Naive thymus-derived CD4-positive, alpha-beta T cell (primary cell): ENCODE measurements around the gene ARHGAP25. TPM values are rescaled to one million over a fixed set of nuclear protein-coding genes. Genes with fewer than 3 reads are reported as not detected.

Source experiments
- ATAC-seq: fragments of 150-1000 bp; cut with Tn5 transposase; 2 replicates; pipeline ENCODE4 v1.10.0; 2021; ENCODE audit warnings: mild to moderate bottlenecking, moderate library complexity
- CTCF ChIA-PET: fragments of 350-600 bp; sonication (Branson Sonifier 250); formaldehyde crosslinking; loops from one replicate; lab custom pipeline; 2021; ENCODE audit warnings: antibody characterized with exemption; lab: Charles Lee
- POLR2A ChIA-PET: fragments of 350-600 bp; sonication (Branson Sonifier 250); formaldehyde crosslinking; loops from one replicate; lab custom pipeline; 2021; ENCODE audit warnings: antibody characterized with exemption, inconsistent platforms; lab: Charles Lee
- DNase-seq, 9 donors: peaks; one replicate each; pipeline versions ENCODE4 v3.0.0 to v3.0.0-alpha.2; 2020 to 2022; ENCODE audit warnings: mixed read lengths in 1 of 9
- H3K27ac ChIP-seq: one replicate; pipeline ENCODE4 v1.7.0; 2013; ENCODE audit warnings: mild to moderate bottlenecking, low read depth, low read length, moderate library complexity
- H3K27me3 ChIP-seq, 2 donors: one replicate each; pipeline ENCODE4 v1.7.0; 2013; ENCODE audit warnings: low read length in 2 of 2, mild to moderate bottlenecking in 2 of 2, moderate library complexity in 2 of 2; ENCODE audit not compliant: control insufficient read depth in 2 of 2, insufficient read depth in 2 of 2
- H3K36me3 ChIP-seq, 3 experiments: 1 replicate in 2 of 3; 2 replicates in 1 of 3; pipeline ENCODE4 v1.7.0; 2013; ENCODE audit warnings: low read length in 3 of 3, mild to moderate bottlenecking in 3 of 3, moderate library complexity in 1 of 3; ENCODE audit not compliant: insufficient read depth in 3 of 3, control insufficient read depth in 2 of 3
- H3K4me1 ChIP-seq, 2 donors: one replicate each; pipeline ENCODE4 v1.7.0; 2013; ENCODE audit warnings: low read length in 2 of 2, mild to moderate bottlenecking in 2 of 2, moderate library complexity in 1 of 2; ENCODE audit not compliant: control insufficient read depth in 2 of 2, insufficient read depth in 2 of 2
- H3K4me3 ChIP-seq: 2 replicates; pipeline ENCODE4 v1.7.0; 2013; ENCODE audit warnings: mild to moderate bottlenecking, low read length
- H3K9me3 ChIP-seq, 3 experiments: 1 replicate in 2 of 3; 2 replicates in 1 of 3; pipeline ENCODE4 v1.7.0; 2013; ENCODE audit warnings: low read length in 3 of 3; ENCODE audit not compliant: control insufficient read depth in 2 of 3
- H3K27ac Mint-ChIP-seq, 9 donors: one replicate each; pipeline ENCODE4 v1.8.0; 2020 to 2022; ENCODE audit warnings: mixed read lengths in 9 of 9, mild to moderate bottlenecking in 8 of 9, moderate library complexity in 5 of 9, inconsistent platforms in 2 of 9
- H3K27me3 Mint-ChIP-seq, 5 donors: one replicate each; pipeline ENCODE4 v1.8.0; 2021 to 2022; ENCODE audit warnings: mixed read lengths in 5 of 5, mild to moderate bottlenecking in 1 of 5
- H3K36me3 Mint-ChIP-seq, 5 donors: one replicate each; pipeline ENCODE4 v1.8.0; 2020 to 2022; ENCODE audit warnings: mixed read lengths in 5 of 5, mild to moderate bottlenecking in 3 of 5, inconsistent platforms in 1 of 5
- H3K4me1 Mint-ChIP-seq, 7 donors: one replicate each; pipeline ENCODE4 v1.8.0; 2020 to 2022; ENCODE audit warnings: mixed read lengths in 7 of 7, mild to moderate bottlenecking in 3 of 7, inconsistent platforms in 1 of 7
- H3K4me3 Mint-ChIP-seq, 10 donors: one replicate each; pipeline ENCODE4 v1.8.0; 2020 to 2022; ENCODE audit warnings: mild to moderate bottlenecking in 10 of 10, mixed read lengths in 10 of 10, moderate library complexity in 6 of 10, inconsistent platforms in 2 of 10
- H3K9me3 Mint-ChIP-seq, 11 donors: one replicate each; pipeline ENCODE4 v1.8.0; 2020 to 2022; ENCODE audit warnings: mixed read lengths in 11 of 11, mild to moderate bottlenecking in 4 of 11, inconsistent platforms in 1 of 11, moderate library complexity in 1 of 11
- intact Hi-C, 2 donors: fragments of 100-400 bp; cut with micrococcal nuclease; formaldehyde crosslinking; loops; one replicate each; pipeline ENCODE4 v1.15.1; 2023
- polyA plus RNA-seq, 2 donors: library from polyadenylated mRNA; unstranded; fragments of 300-500 nt; fragmentation: Illumina TruSeq; gene quantifications; one replicate each; pipeline ENCODE4 v1.2.3, GENCODE V29; 2021
- total RNA-seq, 6 experiments: library from RNA in 5 of 6; stranded (reverse) in 5 of 6; gene quantifications; 1 replicate in 5 of 6; 2 replicates in 1 of 6; pipeline ENCODE4 v1.2.3 and lab custom pipeline; 2021 to 2026

The ARHGAP25 gene
- total and polyA plus RNA-seq, 7 experiments from 2014 or later, result 63.3 to 139 (median 116) TPM

GRCh38 chr2:68765739-68766375 is 31.2 kb downstream of the ARHGAP25 start:
- CTCF ChIA-PET, result interaction anchor here (0.8 to 1.4 kb wide), 7 partner anchors 8 to 144 kb away, joined by 3 to 20 read pairs (median 4); no protein-coding TSS in a partner anchor
- DNase-seq (no peak), ATAC-seq (peak; percentile 2)
- no peaks in the 10 kb centered on the region for H3K36me3 ChIP-seq
- H3K27me3 Mint-ChIP-seq, result no peaks in the 10 kb centered on the region
- H3K9me3 Mint-ChIP-seq, result no peaks in the 10 kb centered on the region
- peaks cover 97% of the 10 kb centered on the region in 2 donors for H3K4me1 ChIP-seq
- peak overlapping the region; percentile 82 for H3K27ac ChIP-seq
- peaks cover 0 to 42% (median 4%) of the 10 kb centered on the region in 5 donors for H3K36me3 Mint-ChIP-seq
- H3K27ac Mint-ChIP-seq, result peak overlapping the region in 8 of 9 donors; percentile 93 to 99 (median 97)
- H3K4me3 ChIP-seq, result peak overlapping the region; percentile 36
- H3K4me3 Mint-ChIP-seq, result peak overlapping the region; percentile 77 to 94 (median 82)
- H3K27me3 ChIP-seq, result no peaks in the 10 kb centered on the region
- intact Hi-C loops, result loop anchor here (1.0 to 10.0 kb wide), 11 partner anchors 8 to 879 kb away; partner anchors contain the start of genes APLF (in 2 of the 2), FBXO48 (in 2 of the 2), AAK1 (in 1 of the 2) and ARHGAP25 (in 1 of the 2)
- peaks cover 69 to 100% (median 99%) of the 10 kb centered on the region in 7 donors for H3K4me1 Mint-ChIP-seq
- H3K9me3 ChIP-seq, result no peaks in the 10 kb centered on the region
- POLR2A ChIA-PET, result interaction anchor here (0.6 to 12.7 kb wide), 17 partner anchors 10 to 299 kb away, joined by 3 to 288 read pairs (median 7); partner anchors contain the start of genes APLF, ARHGAP25 and FBXO48

GRCh38 chr2:68766376-68766845 is 31.8 kb downstream of the ARHGAP25 start:
- no peaks in the 10 kb centered on the region for H3K36me3 ChIP-seq
- H3K4me3 Mint-ChIP-seq, result peak overlapping the region; percentile 77 to 94 (median 82)
- H3K27ac Mint-ChIP-seq, result peak overlapping the region in 8 of 9 donors; percentile 93 to 99 (median 97)
- no peaks in the 10 kb centered on the region for H3K9me3 Mint-ChIP-seq
- intact Hi-C loops, result loop anchor here (1.0 to 10.0 kb wide), 11 partner anchors 8 to 878 kb away; partner anchors contain the start of genes APLF (in 2 of the 2), FBXO48 (in 2 of the 2), AAK1 (in 1 of the 2) and ARHGAP25 (in 1 of the 2)
- H3K4me1 ChIP-seq, result peaks cover 97 to 98% of the 10 kb centered on the region in 2 donors
- no peaks in the 10 kb centered on the region for H3K27me3 Mint-ChIP-seq
- DNase-seq (peak; percentile 27 to 85 (median 78)), ATAC-seq (peak; percentile 86)
- H3K4me3 ChIP-seq, result peak overlapping the region; percentile 36
- H3K4me1 Mint-ChIP-seq, result peaks cover 70 to 100% (median 99%) of the 10 kb centered on the region in 7 donors
- peak overlapping the region; percentile 82 for H3K27ac ChIP-seq
- ChIA-PET CTCF (interaction anchor here (0.8 to 1.5 kb wide), 8 partner anchors 9 to 144 kb away, joined by 3 to 20 read pairs (median 4); no protein-coding TSS in a partner anchor), POLR2A (interaction anchor here (0.6 to 12.7 kb wide), 17 partner anchors 9 to 299 kb away, joined by 3 to 288 read pairs (median 7); partner anchors contain the start of genes APLF, ARHGAP25 and FBXO48)
- peaks cover 0 to 46% (median 4%) of the 10 kb centered on the region in 5 donors for H3K36me3 Mint-ChIP-seq
- no peaks in the 10 kb centered on the region for H3K27me3 ChIP-seq
- no peaks in the 10 kb centered on the region for H3K9me3 ChIP-seq

DNA sequence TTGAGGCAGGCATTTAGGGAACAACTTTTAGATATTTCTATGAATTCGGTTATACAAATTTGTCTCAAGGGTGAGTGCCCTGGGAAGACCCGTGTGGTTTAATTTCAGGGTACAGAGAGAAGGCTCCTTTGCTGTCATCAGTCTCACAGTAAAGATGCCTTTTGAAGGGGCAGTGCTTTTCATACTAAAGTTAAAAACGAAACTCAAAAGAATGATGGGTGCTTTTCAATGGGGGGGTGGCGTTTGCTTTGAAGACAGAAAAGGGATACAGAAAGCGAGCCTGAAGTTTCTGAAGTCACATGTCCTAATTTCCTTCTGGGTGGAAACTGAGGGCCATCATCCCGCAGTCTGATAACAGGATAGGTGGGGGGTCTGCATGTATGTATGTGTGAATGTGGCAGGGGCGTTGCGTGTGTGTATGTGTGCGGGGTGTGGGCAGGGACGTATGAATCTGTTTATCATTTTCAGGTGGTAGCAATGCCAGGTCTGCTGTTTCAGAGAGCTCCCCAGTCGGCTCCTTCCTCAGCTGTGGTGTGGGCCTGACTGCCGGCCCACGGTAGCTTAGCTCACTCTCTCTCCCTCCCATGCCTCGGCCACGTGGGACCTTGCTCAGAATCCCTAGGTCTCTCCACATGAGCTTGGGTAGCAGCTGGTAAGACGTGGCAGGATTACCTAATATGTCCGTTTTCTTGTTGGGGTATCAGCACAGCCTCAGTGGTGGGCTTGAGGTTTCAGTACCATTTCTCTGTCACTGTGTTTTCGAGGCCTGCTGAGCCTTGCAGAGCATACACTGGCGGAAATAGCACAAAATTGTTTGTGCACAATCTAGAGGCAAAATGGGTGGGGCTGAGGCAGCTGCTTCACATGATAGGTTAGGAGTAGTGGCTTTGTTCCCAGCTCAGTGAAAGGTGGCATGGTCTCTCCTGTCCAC is 32.7 kb downstream of the ARHGAP25 start:
- DNase-seq, result peak in 8 of 9 donors; percentile 39 to 80 (median 56)
- H3K4me3 ChIP-seq, result peak overlapping the region; percentile 36

DNA sequence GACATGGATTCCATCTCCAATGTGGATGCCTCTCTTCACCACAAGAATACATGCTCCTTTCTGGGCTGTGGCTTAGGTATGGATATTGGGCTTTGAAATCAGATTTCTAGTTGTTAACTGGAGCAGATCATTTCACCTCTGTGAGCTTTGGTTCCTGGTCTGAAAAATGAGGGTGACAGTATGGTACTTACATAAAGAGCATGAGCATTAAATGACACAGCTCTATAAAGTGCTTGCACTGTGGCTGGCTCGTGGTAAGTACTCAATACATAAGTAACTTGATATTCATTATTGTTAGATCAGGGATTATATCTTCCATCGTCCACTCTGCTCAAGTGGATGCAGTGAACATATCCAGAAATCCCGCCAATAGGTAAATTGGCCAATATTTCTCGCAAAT is 33.4 kb downstream of the ARHGAP25 start:
- Mint-ChIP-seq H3K4me1 (peaks cover 75 to 100% (median 99%) of the 10 kb centered on the region in 7 donors), H3K4me3 (peak overlapping the region; percentile 77 to 94 (median 82)), H3K36me3 (peaks cover 0 to 49% (median 10%) of the 10 kb centered on the region in 5 donors), H3K27ac (peak overlapping the region in 8 of 9 donors; percentile 93 to 99 (median 97)), H3K9me3 (no peaks in the 10 kb centered on the region), H3K27me3 (no peaks in the 10 kb centered on the region)
- Histone ChIP-seq H3K4me1 (peaks cover 97 to 98% of the 10 kb centered on the region in 2 donors), H3K9me3 (no peaks in the 10 kb centered on the region), H3K27me3 (no peaks in the 10 kb centered on the region), H3K27ac (peak overlapping the region; percentile 82), H3K4me3 (peak overlapping the region; percentile 36), H3K36me3 (no peaks in the 10 kb centered on the region)
- intact Hi-C loops, result loop anchor here (1.0 to 10.0 kb wide), 4 partner anchors 28 to 877 kb away; partner anchors contain the start of genes APLF (in 2 of the 2), FBXO48 (in 2 of the 2), AAK1 (in 1 of the 2) and PPP3R1 (in 1 of the 2)
- DNase-seq (no peak), ATAC-seq (no peak)
- ChIA-PET CTCF (interaction anchor here (0.6 to 2.8 kb wide), 12 partner anchors 8 to 262 kb away, joined by 3 to 21 read pairs (median 3); no protein-coding TSS in a partner anchor), POLR2A (interaction anchor here (0.6 to 12.7 kb wide), 26 partner anchors 8 to 300 kb away, joined by 3 to 288 read pairs (median 6); partner anchors contain the start of genes APLF, ARHGAP25 and FBXO48)

More for the DNA sequence above, 32.7 kb downstream of the ARHGAP25 start:
- H3K9me3 ChIP-seq, result no peaks in the 10 kb centered on the region
- peaks cover 97 to 98% of the 10 kb centered on the region in 2 donors for H3K4me1 ChIP-seq
- ATAC-seq, result peak; percentile 35
- ChIA-PET POLR2A (interaction anchor here (0.6 to 12.7 kb wide), 28 partner anchors 9 to 926 kb away, joined by 3 to 288 read pairs (median 6); partner anchors contain the start of genes APLF, ARHGAP25 and FBXO48), CTCF (interaction anchor here (0.6 to 2.8 kb wide), 13 partner anchors 9 to 261 kb away, joined by 3 to 21 read pairs (median 3); no protein-coding TSS in a partner anchor)
- peak overlapping the region in 8 of 9 donors; percentile 93 to 99 (median 97) for H3K27ac Mint-ChIP-seq
- peaks cover 72 to 100% (median 99%) of the 10 kb centered on the region in 7 donors for H3K4me1 Mint-ChIP-seq
- H3K27me3 Mint-ChIP-seq, result no peaks in the 10 kb centered on the region
- H3K36me3 ChIP-seq, result no peaks in the 10 kb centered on the region
- intact Hi-C loops, result loop anchor here (1.0 to 10.0 kb wide), 4 partner anchors 29 to 878 kb away; partner anchors contain the start of genes APLF (in 2 of the 2), FBXO48 (in 2 of the 2), AAK1 (in 1 of the 2) and PPP3R1 (in 1 of the 2)
- H3K27me3 ChIP-seq, result no peaks in the 10 kb centered on the region
- H3K27ac ChIP-seq, result peak overlapping the region; percentile 82
- peak overlapping the region; percentile 77 to 94 (median 82) for H3K4me3 Mint-ChIP-seq
- peaks cover 0 to 46% (median 7%) of the 10 kb centered on the region in 5 donors for H3K36me3 Mint-ChIP-seq
- H3K9me3 Mint-ChIP-seq, result no peaks in the 10 kb centered on the region

DNA sequence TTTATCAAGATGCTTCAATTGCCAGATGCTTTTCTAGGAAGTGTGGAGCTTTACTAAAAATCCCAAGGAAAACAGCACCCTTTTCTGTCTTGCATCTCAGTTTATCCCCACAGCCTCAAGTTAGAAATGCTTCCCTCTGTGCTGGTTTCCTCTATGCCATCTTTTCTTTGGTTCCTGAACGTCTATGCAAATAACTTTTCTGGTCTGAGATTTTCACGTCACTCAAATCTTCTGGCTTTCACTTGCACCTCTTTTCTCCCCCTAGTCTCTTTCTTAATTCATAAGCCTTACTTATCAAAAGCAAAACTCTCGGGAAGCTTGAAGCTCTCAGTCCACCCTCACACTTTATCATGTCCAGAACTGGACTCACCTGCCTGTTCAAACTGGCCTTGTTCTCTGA is 33.9 kb downstream of the ARHGAP25 start:
- Mint-ChIP-seq H3K9me3 (no peaks in the 10 kb centered on the region), H3K27me3 (no peaks in the 10 kb centered on the region), H3K27ac (peak overlapping the region in 8 of 9 donors; percentile 93 to 99 (median 97)), H3K36me3 (peaks cover 0 to 54% (median 10%) of the 10 kb centered on the region in 5 donors), H3K4me3 (peak overlapping the region; percentile 77 to 94 (median 82)), H3K4me1 (peaks cover 78 to 100% (median 99%) of the 10 kb centered on the region in 7 donors)
- intact Hi-C loops, result loop anchor here (5.0 to 10.0 kb wide), 2 partner anchors 516 to 876 kb away; partner anchors contain the start of genes AAK1 (in 1 of the 2) and PPP3R1 (in 1 of the 2)
- ATAC-seq (no peak), DNase-seq (peak in 1 of 9 donors; percentile 18)
- Histone ChIP-seq H3K27me3 (no peaks in the 10 kb centered on the region), H3K4me1 (peaks cover 97 to 98% of the 10 kb centered on the region in 2 donors), H3K4me3 (peak overlapping the region; percentile 36), H3K36me3 (no peaks in the 10 kb centered on the region), H3K9me3 (no peaks in the 10 kb centered on the region), H3K27ac (peak overlapping the region; percentile 82)
- ChIA-PET CTCF (interaction anchor here (0.7 to 2.8 kb wide), 7 partner anchors 8 to 305 kb away, joined by 3 to 21 read pairs (median 6); no protein-coding TSS in a partner anchor), POLR2A (interaction anchor here (0.5 to 12.7 kb wide), 20 partner anchors 7 to 396 kb away, joined by 3 to 288 read pairs (median 7); partner anchors contain the start of genes APLF, ARHGAP25 and FBXO48)
